Nephron (organoid): ENCODE data around the gene RSRC2.

ENCODE experiments used
- H3K27ac Mint-ChIP-seq, 3 experiments: 2 replicates each; pipeline ENCODE4 v1.8.0; 2020; ENCODE audit warnings: mixed read lengths in 3 of 3, mild to moderate bottlenecking in 2 of 3, moderate library complexity in 1 of 3
- H3K27me3 Mint-ChIP-seq: 2 replicates; pipeline ENCODE4 v1.8.0; 2021; ENCODE audit warnings: low read depth, mild to moderate bottlenecking, moderate library complexity, mixed read lengths
- H3K36me3 Mint-ChIP-seq: 2 replicates; pipeline ENCODE4 v1.8.0; 2020; ENCODE audit warnings: low read depth, mixed read lengths
- H3K4me1 Mint-ChIP-seq: 2 replicates; pipeline ENCODE4 v1.8.0; 2020; ENCODE audit warnings: mixed read lengths
- H3K4me3 Mint-ChIP-seq, 3 experiments: 2 replicates each; pipeline ENCODE4 v1.8.0; 2020; ENCODE audit warnings: mild to moderate bottlenecking in 3 of 3, mixed read lengths in 3 of 3, moderate library complexity in 2 of 3
- H3K9me3 Mint-ChIP-seq: 2 replicates; pipeline ENCODE4 v1.8.0; 2020; ENCODE audit warnings: mixed read lengths
- TF ChIP-seq, protein P1 (sequence below), 3 experiments: fragments of 200-600 bp; sonication (generic); IDR thresholded peaks; one replicate each; pipeline ENCODE4 v1.5.0; 2021; ENCODE audit warnings: antibody characterized with exemption in 3 of 3; ENCODE audit not compliant: unreplicated experiment in 3 of 3

The RSRC2 gene

DNA sequence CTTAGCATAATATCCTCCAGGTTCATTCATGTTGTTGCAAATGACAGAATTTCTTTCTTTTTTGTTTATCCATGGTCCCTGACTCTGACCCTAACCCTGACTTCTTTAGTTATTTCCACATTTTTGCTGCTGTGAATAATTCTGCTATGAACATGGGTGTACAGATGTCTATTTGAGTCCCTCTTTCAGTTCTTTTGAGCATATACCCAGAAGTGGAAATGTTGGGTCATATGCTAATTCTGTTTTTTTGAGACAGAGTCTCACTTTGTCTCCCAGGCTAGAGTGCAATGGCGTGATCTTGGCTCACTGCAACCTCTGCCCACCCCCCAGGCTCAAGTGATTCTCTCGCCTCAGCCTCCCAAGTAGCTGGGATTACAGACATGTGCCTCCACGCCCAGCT lies 33.4 kb upstream of the RSRC2 start:
- peaks cover 4% of the 10 kb centered on the region for H3K9me3 Mint-ChIP-seq
- H3K27me3 Mint-ChIP-seq: no peaks in the 10 kb centered on the region
- no peak overlapping the region for H3K4me3 Mint-ChIP-seq
- H3K27ac Mint-ChIP-seq: no peak overlapping the region
- H3K36me3 Mint-ChIP-seq: peaks cover 44% of the 10 kb centered on the region
- TF ChIP-seq, protein P1, sequence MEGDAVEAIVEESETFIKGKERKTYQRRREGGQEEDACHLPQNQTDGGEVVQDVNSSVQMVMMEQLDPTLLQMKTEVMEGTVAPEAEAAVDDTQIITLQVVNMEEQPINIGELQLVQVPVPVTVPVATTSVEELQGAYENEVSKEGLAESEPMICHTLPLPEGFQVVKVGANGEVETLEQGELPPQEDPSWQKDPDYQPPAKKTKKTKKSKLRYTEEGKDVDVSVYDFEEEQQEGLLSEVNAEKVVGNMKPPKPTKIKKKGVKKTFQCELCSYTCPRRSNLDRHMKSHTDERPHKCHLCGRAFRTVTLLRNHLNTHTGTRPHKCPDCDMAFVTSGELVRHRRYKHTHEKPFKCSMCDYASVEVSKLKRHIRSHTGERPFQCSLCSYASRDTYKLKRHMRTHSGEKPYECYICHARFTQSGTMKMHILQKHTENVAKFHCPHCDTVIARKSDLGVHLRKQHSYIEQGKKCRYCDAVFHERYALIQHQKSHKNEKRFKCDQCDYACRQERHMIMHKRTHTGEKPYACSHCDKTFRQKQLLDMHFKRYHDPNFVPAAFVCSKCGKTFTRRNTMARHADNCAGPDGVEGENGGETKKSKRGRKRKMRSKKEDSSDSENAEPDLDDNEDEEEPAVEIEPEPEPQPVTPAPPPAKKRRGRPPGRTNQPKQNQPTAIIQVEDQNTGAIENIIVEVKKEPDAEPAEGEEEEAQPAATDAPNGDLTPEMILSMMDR (IDR thresholded peaks at IDR 0.05; ENCODE audit: unreplicated experiment in 3 of 3): no peak
- no peaks in the 10 kb centered on the region for H3K4me1 Mint-ChIP-seq

GRCh38 chr12:122558745-122559641 lies 32.3 kb upstream of the RSRC2 start:
- TF ChIP-seq, protein P1 (IDR thresholded peaks at IDR 0.05; ENCODE audit: unreplicated experiment in 3 of 3): no peak
- Mint-ChIP-seq H3K27me3 (no peaks in the 10 kb centered on the region), H3K27ac (no peak overlapping the region), H3K4me3 (no peak overlapping the region), H3K9me3 (peaks cover 4% of the 10 kb centered on the region), H3K4me1 (no peaks in the 10 kb centered on the region), H3K36me3 (peaks cover 50% of the 10 kb centered on the region)

- H3K4me3 Mint-ChIP-seq: no peak overlapping the region
- H3K36me3 Mint-ChIP-seq: peaks cover 39% of the 10 kb centered on the region
- no peak overlapping the region for H3K27ac Mint-ChIP-seq
- TF ChIP-seq, protein P1 (IDR thresholded peaks at IDR 0.05; ENCODE audit: unreplicated experiment in 3 of 3): no peak
- no peaks in the 10 kb centered on the region for H3K27me3 Mint-ChIP-seq
- H3K4me1 Mint-ChIP-seq: no peaks in the 10 kb centered on the region
- H3K9me3 Mint-ChIP-seq: no peaks in the 10 kb centered on the region
Observed at GRCh38 chr12:122547330-122547729, 20.6 kb upstream of the RSRC2 start.

DNA sequence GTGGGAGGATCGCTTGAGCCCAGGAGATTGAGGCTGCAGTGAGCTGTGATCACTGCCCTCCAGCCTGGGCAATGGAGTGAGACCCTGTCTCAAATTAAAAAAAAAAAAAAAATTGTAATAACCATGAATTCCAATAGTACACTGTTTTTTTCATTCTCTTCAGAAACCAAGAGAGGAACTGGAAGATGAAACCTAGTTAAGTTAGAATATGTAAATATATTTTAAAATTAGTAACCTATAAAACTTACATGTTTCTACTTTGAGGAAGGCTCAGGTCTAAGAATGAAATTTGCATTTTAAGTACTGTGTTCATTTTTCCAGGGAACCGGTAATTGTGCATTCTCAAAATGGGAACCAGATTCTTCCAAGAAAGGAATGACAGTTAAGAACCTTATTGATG lies 19.1 kb upstream of the RSRC2 start:
- Mint-ChIP-seq H3K9me3 (no peaks in the 10 kb centered on the region), H3K27me3 (no peaks in the 10 kb centered on the region), H3K36me3 (peaks cover 38% of the 10 kb centered on the region), H3K27ac (no peak overlapping the region), H3K4me1 (no peaks in the 10 kb centered on the region), H3K4me3 (no peak overlapping the region)
- TF ChIP-seq, protein P1 (IDR thresholded peaks at IDR 0.05; ENCODE audit: unreplicated experiment in 3 of 3): no peak

- TF ChIP-seq, protein P1 (IDR thresholded peaks at IDR 0.05; ENCODE audit: unreplicated experiment in 3 of 3): no peak
- Mint-ChIP-seq H3K36me3 (peaks cover 25% of the 10 kb centered on the region), H3K27ac (no peak overlapping the region), H3K9me3 (no peaks in the 10 kb centered on the region), H3K4me1 (no peaks in the 10 kb centered on the region), H3K27me3 (no peaks in the 10 kb centered on the region), H3K4me3 (no peak overlapping the region)
Observed at GRCh38 chr12:122544537-122544936, 17.8 kb upstream of the RSRC2 start.

DNA sequence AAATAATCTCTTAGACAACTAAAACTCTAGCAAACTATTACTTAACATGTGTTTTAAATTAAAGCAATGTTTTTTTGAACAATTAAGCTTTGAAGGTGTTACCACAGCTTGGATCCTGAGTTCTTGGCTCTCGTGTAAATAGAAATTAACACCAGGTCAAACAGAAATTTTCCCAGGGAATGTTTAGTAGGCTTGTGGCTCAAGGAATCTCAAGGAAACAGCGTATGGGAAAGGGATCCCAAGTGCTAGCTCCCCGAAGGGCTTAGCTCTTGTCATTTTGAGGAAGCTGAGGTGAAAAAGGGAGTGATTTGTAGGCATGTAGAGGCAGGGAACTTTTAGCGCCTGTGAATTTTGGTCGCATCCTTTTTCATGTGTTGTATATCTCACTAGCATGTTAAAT lies 11.8 kb upstream of the RSRC2 start:
- H3K36me3 Mint-ChIP-seq: peaks cover 28% of the 10 kb centered on the region

More for the DNA sequence above, 11.8 kb upstream of the RSRC2 start:
- Mint-ChIP-seq H3K9me3 (no peaks in the 10 kb centered on the region), H3K27me3 (no peaks in the 10 kb centered on the region), H3K4me3 (no peak overlapping the region), H3K27ac (no peak overlapping the region), H3K4me1 (no peaks in the 10 kb centered on the region)
- TF ChIP-seq, protein P1 (IDR thresholded peaks at IDR 0.05; ENCODE audit: unreplicated experiment in 3 of 3): no peak
